ENCODE data around the gene ZNF432. TPM values are rescaled to one million over a fixed set of nuclear protein-coding genes. Genes with fewer than 3 reads are reported as not detected.
"Not testable (repeated sequence)": the region's sequence is repeated elsewhere in the genome, so short reads cannot be mapped to it uniquely, and the experiment has no call there.

ZNF432 gene
- total RNA-seq (ENCODE audit: low replicate concordance): 7.9 and 9.7 TPM in 2 replicates

- no peak for TF ChIP-seq CTCF (IDR thresholded peaks at IDR 0.05; ENCODE audit: insufficient read depth, low read length)
- DNase-seq (ENCODE audit: low read depth): peak; percentile 93
- peak within 1 kb of the TSS; percentile 85 for H3K4me3 ChIP-seq (ENCODE audit: low read depth, low read length)
Measured at GRCh38 chr19:52048555-52049501, at the start of gene ZNF432. Gene ZNF432, minus strand, starts transcription at chr19:52048838. Its CDS starts 1,970 bp downstream, at chr19:52046868.

GRCh38 chr19:52096416-52096815 lies 47.8 kb upstream of the ZNF432 start:
- peak; percentile 2 for DNase-seq (ENCODE audit: low read depth)
- not testable (repeated sequence) for H3K4me3 ChIP-seq (ENCODE audit: low read depth, low read length)

- H3K4me3 ChIP-seq (ENCODE audit: low read depth, low read length): peak within 1 kb of the TSS; percentile 95
- DNase-seq (ENCODE audit: low read depth): peak; percentile 94
- no peak for TF ChIP-seq CTCF (IDR thresholded peaks at IDR 0.05; ENCODE audit: insufficient read depth, low read length)
Measured at GRCh38 chr19:52095172-52096014, 46.8 kb upstream of the ZNF432 start, which contains the start of gene ZNF841. Gene ZNF841, minus strand, starts transcription at chr19:52095765. Its CDS starts 10,964 bp downstream, at chr19:52084801.

- DNase-seq (ENCODE audit: low read depth): peak; percentile 1
- no peak for TF ChIP-seq CTCF (IDR thresholded peaks at IDR 0.05; ENCODE audit: insufficient read depth, low read length)
- peak overlapping the region; percentile 95 for H3K4me3 ChIP-seq (ENCODE audit: low read depth, low read length)
Measured at GRCh38 chr19:52094526-52095130, 46.0 kb upstream of the ZNF432 start.

- TF ChIP-seq CTCF (IDR thresholded peaks at IDR 0.05; ENCODE audit: insufficient read depth, low read length): no peak
- H3K4me3 ChIP-seq (ENCODE audit: low read depth, low read length): no peak overlapping the region
- DNase-seq (ENCODE audit: low read depth): peak; percentile 5
Measured at GRCh38 chr19:52086481-52086880, 37.8 kb upstream of the ZNF432 start.

GRCh38 chr19:52070496-52070895 lies 21.9 kb upstream of the ZNF432 start:
- DNase-seq (ENCODE audit: low read depth): peak; percentile 12
- TF ChIP-seq CTCF (IDR thresholded peaks at IDR 0.05; ENCODE audit: insufficient read depth, low read length): no peak
- H3K4me3 ChIP-seq (ENCODE audit: low read depth, low read length): no peak overlapping the region

All from fibroblast of the aortic adventitia (primary cell).